GM21367 (cell line): ENCODE results near the gene CASD1.

Experiments
- ATAC-seq: cut with Tn5 transposase; IDR thresholded peaks from one replicate; pipeline ENCODE4 v1.9.1; 2021; ENCODE audit not compliant: unreplicated experiment

The CASD1 gene

GRCh38 chr7:94579470-94579869 lies 69.9 kb downstream of the CASD1 start:
- ATAC-seq: no peak

- no peak for ATAC-seq
Observed at GRCh38 chr7:94580601-94581000, 71.0 kb downstream of the CASD1 start.

- ATAC-seq: no peak
Observed at GRCh38 chr7:94584113-94584512, 74.5 kb downstream of the CASD1 start.

- ATAC-seq: no peak
Observed at GRCh38 chr7:94588075-94588474, 78.5 kb downstream of the CASD1 start.

GRCh38 chr7:94590526-94591162 lies 81.0 kb downstream of the CASD1 start:
- ATAC-seq: no peak

- ATAC-seq: no peak
Observed at GRCh38 chr7:94591176-94591575, 81.6 kb downstream of the CASD1 start.

- ATAC-seq: no peak
Observed at GRCh38 chr7:94594882-94595281, 85.3 kb downstream of the CASD1 start.

- no peak for ATAC-seq
Observed at GRCh38 chr7:94595717-94596116, 86.1 kb downstream of the CASD1 start.

- ATAC-seq: no peak
Observed at GRCh38 chr7:94600267-94600666, 90.7 kb downstream of the CASD1 start.

GRCh38 chr7:94602181-94602580 lies 92.6 kb downstream of the CASD1 start:
- no peak for ATAC-seq

- ATAC-seq: no peak
Observed at GRCh38 chr7:94605031-94605430, 95.4 kb downstream of the CASD1 start.
